Activated T-helper 17 cell treated with anti-CD3 and anti-CD28 coated beads, Interleukin-2, amount 50 U/mL, for 72 hours (primary cell): Measurements from ENCODE around the gene SMC1B. TPM values are rescaled to one million over a fixed set of nuclear protein-coding genes. Genes with fewer than 3 reads are reported as not detected.
"Not testable (repeated sequence)": the region's sequence is repeated elsewhere in the genome, so short reads cannot be mapped to it uniquely, and the experiment has no call there.

Experiments used
- ATAC-seq: fragments of 150-1000 bp; cut with Tn5 transposase; replicated peaks from 2 replicates; pipeline ENCODE4 v1.10.0; 2021; ENCODE audit warnings: mild to moderate bottlenecking, moderate library complexity
- H3K27ac Mint-ChIP-seq: one replicate; pipeline ENCODE4 v1.8.0; 2022; ENCODE audit warnings: mixed read lengths
- H3K27me3 Mint-ChIP-seq: one replicate; pipeline ENCODE4 v1.8.0; 2022; ENCODE audit warnings: mixed read lengths
- H3K36me3 Mint-ChIP-seq: one replicate; pipeline ENCODE4 v1.8.0; 2022; ENCODE audit warnings: low read depth, mild to moderate bottlenecking, mixed read lengths
- H3K4me1 Mint-ChIP-seq: one replicate; pipeline ENCODE4 v1.8.0; 2022; ENCODE audit warnings: mixed read lengths
- H3K4me3 Mint-ChIP-seq: one replicate; pipeline ENCODE4 v1.8.0; 2022; ENCODE audit warnings: mild to moderate bottlenecking, mixed read lengths
- H3K9me3 Mint-ChIP-seq: one replicate; pipeline ENCODE4 v1.8.0; 2022; ENCODE audit warnings: mixed read lengths
- total RNA-seq, 2 donors: library from RNA; stranded (reverse); gene quantifications; one replicate each; pipeline ENCODE4 v1.2.3, GENCODE V29; 2022

SMC1B gene
- total RNA-seq, 2 donors from 2014 or later = 0.43 to 1.7 TPM

DNA sequence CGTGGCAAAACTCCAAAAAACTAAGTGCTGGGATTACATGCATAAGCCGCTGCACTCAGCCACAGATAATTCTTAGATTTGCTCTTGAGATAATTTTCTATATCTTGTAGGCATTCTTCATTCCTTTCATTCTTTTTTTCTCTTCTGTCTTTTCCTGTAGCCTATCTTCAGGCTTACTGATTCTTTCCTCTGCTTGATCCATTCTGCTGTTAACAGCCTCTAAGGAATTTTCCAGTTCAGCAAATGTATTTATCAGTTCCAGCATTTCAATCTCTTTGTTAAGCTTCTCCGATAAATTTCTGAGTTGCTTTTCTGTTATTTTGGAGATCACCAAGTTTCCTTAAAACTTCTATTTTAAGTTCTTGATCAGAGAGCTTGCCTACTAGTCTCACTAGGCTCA lies 46.7 kb downstream of the SMC1B start:
- no peaks in the 10 kb centered on the region for H3K4me1 Mint-ChIP-seq
- H3K9me3 Mint-ChIP-seq = peaks cover 3% of the 10 kb centered on the region
- no peak for ATAC-seq
- no peak overlapping the region for H3K4me3 Mint-ChIP-seq
- no peaks in the 10 kb centered on the region for H3K36me3 Mint-ChIP-seq
- no peak overlapping the region for H3K27ac Mint-ChIP-seq
- H3K27me3 Mint-ChIP-seq = peaks cover 14% of the 10 kb centered on the region

DNA sequence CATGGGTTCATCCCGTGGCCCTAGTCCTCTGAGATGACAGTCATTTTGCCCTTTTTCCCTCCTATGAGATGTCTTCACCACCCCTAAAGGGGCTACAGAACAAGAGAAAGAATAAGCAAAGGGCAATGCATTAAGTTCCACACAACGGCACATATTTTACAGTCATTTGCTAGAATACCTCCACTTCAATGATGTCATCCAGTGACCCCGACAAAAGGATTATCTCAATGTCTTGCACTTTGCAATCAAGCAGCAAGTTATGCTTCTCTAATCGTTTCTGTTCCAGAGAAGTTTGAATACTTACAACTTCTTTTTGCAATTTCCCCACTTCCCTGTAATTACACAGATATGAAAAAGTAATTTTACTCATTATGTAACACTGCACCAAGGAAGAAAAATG lies 53.8 kb downstream of the SMC1B start:
- H3K27ac Mint-ChIP-seq = no peak overlapping the region
- H3K9me3 Mint-ChIP-seq = no peaks in the 10 kb centered on the region

DNA sequence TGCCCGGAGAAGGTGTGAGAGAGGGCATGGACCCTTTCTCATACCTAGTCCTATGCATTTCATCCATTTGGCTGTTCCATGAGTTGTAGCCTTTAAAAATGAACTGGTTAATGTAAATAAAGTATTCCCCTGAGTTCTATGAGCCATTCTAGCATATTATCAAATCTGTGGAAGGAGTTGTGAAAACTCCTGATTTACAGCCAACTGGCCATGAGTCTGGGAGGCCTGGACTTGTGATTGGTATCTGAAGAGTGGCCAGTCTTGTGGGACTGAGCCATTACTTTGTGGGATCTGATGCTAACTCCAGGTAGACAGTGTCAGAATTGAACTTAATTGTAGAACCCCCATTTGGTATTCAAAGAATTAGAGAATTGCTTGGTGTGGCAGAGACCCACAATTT lies 55.3 kb downstream of the SMC1B start:
- Mint-ChIP-seq H3K9me3 (no peaks in the 10 kb centered on the region), H3K27ac (no peak overlapping the region), H3K4me1 (no peaks in the 10 kb centered on the region), H3K27me3 (no peaks in the 10 kb centered on the region), H3K4me3 (no peak overlapping the region), H3K36me3 (no peaks in the 10 kb centered on the region)
- ATAC-seq = no peak

More for the DNA sequence above, 53.8 kb downstream of the SMC1B start:
- Mint-ChIP-seq H3K27me3 (no peaks in the 10 kb centered on the region), H3K4me1 (no peaks in the 10 kb centered on the region), H3K4me3 (no peak overlapping the region), H3K36me3 (no peaks in the 10 kb centered on the region)
- ATAC-seq = no peak

DNA sequence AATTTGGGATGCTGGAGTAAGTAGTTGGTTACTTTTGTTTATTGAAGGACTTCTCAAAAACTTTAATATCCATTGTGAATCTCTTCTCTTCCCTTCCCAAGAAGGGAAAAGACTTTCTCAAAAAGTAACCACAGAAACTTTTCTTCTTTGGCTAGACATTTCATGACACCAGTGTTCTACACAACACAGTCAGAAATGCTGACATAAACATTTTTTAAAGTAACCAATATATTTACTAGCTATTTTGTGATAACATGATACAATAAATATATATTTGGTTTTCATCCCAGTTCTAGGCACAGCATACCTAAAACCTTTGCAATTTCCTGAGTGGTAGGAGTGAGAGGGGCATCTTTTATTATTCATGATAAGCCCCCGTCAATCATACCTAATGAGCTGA lies 55.9 kb downstream of the SMC1B start:
- Mint-ChIP-seq H3K27ac (no peak overlapping the region), H3K4me1 (no peaks in the 10 kb centered on the region), H3K27me3 (no peaks in the 10 kb centered on the region), H3K9me3 (no peaks in the 10 kb centered on the region), H3K4me3 (no peak overlapping the region), H3K36me3 (no peaks in the 10 kb centered on the region)
- ATAC-seq = no peak

DNA sequence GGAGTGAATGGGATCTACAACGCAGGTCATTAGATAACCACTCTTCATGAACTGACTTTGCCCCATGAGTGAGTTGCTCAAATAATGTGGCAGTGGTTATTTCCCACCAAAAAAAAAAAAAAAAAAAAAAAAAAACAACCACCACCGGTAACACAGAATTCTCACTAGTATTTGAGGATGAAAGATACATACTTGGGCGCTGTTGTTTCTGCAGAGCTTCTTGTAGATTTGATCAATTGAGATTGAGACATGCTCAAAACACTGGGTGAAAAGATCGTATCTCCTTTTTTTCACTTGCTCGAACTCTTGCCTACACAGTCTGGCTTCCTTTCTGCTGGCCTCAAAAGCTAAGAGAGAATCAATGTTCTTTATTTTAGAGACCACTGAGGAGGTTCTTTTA lies 59.6 kb downstream of the SMC1B start:
- Mint-ChIP-seq H3K36me3 (no peaks in the 10 kb centered on the region), H3K4me1 (peaks cover 5% of the 10 kb centered on the region), H3K27ac (no peak overlapping the region), H3K9me3 (no peaks in the 10 kb centered on the region), H3K4me3 (no peak overlapping the region), H3K27me3 (no peaks in the 10 kb centered on the region)
- no peak for ATAC-seq

DNA sequence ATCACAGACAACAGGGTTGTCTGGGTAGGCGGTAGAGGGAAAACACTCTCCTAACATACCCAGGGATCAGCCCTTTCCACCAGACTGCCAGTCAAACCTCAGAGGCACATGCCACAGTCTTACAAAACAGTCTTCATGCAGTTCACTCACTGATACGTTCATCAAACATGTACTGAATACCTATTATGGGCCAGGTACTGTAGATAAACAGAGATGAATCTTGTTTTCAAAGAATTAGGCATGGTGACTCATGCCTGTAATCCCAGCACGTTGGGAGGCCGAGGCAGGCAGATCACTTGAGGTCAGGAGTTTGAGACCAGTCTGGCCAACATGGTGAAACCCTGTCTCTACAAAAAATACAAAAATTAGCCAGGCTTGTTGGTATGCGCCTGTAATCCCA lies 60.6 kb downstream of the SMC1B start:
- H3K9me3 Mint-ChIP-seq, ATAC-seq, H3K4me1 Mint-ChIP-seq, H3K27ac Mint-ChIP-seq, H3K27me3 Mint-ChIP-seq, H3K36me3 Mint-ChIP-seq, H3K4me3 Mint-ChIP-seq: not testable (repeated sequence)

DNA sequence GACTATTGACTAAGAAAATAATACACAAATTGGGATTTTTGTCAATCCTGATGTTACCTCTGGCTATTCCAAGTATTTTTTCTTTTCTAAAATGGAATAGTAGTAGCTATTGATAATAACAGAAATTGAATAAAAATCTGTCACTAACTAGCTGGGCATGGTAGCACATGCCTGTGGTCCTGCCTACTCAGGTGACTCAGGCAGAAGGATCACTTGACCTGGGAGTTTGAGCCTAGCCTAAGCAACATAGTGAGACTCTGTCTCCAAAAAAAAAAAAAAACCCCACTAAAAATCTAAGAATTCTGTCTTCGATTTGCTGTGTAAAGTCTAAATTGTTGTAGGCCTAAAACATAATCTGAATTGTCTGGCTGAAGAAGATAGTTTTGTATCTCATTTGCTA lies 61.4 kb downstream of the SMC1B start:
- Mint-ChIP-seq H3K9me3 (no peaks in the 10 kb centered on the region), H3K4me1 (peaks cover 5% of the 10 kb centered on the region), H3K27me3 (no peaks in the 10 kb centered on the region), H3K36me3 (no peaks in the 10 kb centered on the region), H3K4me3 (no peak overlapping the region), H3K27ac (no peak overlapping the region)
- no peak for ATAC-seq

DNA sequence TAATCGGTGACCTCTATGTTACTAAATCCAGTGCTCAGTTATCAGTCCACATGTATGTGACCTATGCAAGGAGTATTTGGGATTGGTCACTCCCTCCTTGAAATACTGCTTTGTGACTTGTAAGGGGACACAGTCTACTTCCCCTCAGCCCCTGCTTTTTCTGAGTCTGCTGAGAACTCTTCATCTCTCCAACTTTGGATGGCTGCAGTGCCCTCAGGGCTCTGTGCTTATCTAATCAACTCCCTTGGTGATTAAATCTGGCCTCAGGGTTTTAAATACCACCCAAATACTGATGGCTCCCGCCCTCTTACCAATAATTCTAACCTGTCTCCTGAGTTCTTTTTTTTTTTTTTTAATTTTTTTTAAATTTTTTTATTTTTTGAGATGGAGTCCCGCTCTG lies 63.5 kb downstream of the SMC1B start:
- Mint-ChIP-seq H3K36me3 (peaks cover 20% of the 10 kb centered on the region), H3K27me3 (no peaks in the 10 kb centered on the region), H3K4me1 (peaks cover 5% of the 10 kb centered on the region), H3K4me3 (no peak overlapping the region), H3K27ac (no peak overlapping the region), H3K9me3 (no peaks in the 10 kb centered on the region)
- no peak for ATAC-seq

DNA sequence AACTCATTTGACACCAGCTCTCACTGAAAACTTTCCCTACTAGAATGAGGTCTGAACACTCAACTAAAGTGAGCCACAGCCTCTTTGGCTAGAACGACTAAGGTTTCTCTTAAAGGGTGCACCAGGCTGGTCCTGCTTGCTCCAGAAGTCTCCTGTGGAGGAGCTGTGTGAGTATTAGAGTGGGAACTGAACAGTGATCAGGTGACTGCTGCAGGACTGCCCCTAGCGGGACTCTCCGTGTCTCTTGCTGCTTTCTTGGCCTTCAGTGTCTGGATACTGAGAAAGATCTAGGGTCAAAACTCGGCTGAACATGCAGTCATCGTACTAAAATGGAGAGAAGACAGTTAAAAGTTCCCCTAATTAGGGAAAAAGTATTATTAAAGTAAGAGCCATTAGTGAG lies 69.1 kb downstream of the SMC1B start:
- Mint-ChIP-seq H3K4me1 (no peaks in the 10 kb centered on the region), H3K36me3 (peaks cover 75% of the 10 kb centered on the region), H3K4me3 (no peak overlapping the region), H3K27ac (no peak overlapping the region), H3K27me3 (no peaks in the 10 kb centered on the region), H3K9me3 (no peaks in the 10 kb centered on the region)
- ATAC-seq = no peak

DNA sequence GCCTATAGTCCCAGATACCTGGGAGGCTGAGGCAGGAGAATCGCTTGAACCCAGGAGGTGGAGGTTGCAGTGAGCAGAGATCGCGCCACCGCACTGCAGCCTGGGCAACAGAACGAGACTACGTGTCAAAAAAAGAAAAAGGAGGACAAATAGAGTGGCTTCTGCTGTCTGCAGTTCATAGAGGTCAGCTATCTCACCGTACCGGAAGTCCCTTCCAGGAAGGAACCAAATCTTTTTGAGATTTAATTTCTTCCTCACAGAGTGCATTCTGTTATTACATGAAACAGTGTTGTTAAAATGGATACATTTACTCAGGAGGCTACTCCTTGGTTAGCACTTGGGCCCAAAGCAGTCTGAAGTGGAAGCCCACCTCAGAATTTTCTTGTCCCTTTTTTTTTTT lies 70.3 kb downstream of the SMC1B start:
- Mint-ChIP-seq H3K36me3 (peaks cover 87% of the 10 kb centered on the region), H3K4me3 (no peak overlapping the region), H3K27ac (no peak overlapping the region), H3K27me3 (no peaks in the 10 kb centered on the region), H3K4me1 (no peaks in the 10 kb centered on the region), H3K9me3 (no peaks in the 10 kb centered on the region)
- ATAC-seq = no peak

DNA sequence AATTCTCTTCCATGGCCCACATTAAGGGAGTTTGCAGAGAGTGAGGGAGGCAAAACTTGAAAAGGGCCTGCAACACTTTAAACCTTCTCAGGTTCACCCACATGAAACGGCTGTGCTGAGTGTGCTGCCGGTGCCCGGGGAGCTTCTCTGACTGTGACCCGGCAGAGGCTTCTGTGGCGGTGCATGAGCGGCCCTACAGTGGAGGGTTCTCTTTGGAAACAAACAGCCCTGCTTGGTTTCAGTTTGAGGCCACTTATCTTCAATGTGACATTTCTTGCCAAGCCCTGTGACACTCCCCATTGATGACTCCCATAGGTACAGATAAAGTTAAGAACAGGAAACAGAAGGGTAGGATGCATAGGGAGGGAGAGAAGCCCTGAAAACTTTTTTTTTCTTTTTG lies 71.9 kb downstream of the SMC1B start:
- no peaks in the 10 kb centered on the region for H3K4me1 Mint-ChIP-seq
- ATAC-seq = peak; percentile 86
- no peak overlapping the region for H3K4me3 Mint-ChIP-seq
- H3K9me3 Mint-ChIP-seq = no peaks in the 10 kb centered on the region
- H3K36me3 Mint-ChIP-seq = peaks cover 100% of the 10 kb centered on the region
- H3K27ac Mint-ChIP-seq = no peak overlapping the region
- no peaks in the 10 kb centered on the region for H3K27me3 Mint-ChIP-seq

DNA sequence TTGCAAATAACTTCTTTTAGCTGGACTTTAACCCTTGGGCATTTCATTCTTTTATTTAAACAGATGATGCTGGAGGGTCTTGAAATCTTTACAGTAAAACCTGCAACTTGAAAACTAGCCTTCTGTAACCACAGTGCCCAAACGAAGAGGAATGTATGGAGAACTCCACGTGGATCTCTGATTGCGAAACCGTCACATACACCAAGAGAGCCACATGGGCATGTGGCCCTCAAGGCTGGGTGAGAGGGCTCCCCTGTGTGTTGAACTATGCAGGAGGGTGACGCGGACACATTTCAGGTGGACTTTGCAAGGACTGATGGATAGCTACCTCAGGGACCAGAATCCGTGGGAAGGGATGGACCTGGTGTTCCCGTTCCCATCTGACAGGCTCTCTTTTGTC lies 73.1 kb downstream of the SMC1B start:
- ATAC-seq = no peak
- Mint-ChIP-seq H3K9me3 (no peaks in the 10 kb centered on the region), H3K4me1 (no peaks in the 10 kb centered on the region), H3K27me3 (no peaks in the 10 kb centered on the region), H3K4me3 (no peak overlapping the region), H3K27ac (no peak overlapping the region), H3K36me3 (peaks cover 100% of the 10 kb centered on the region)

DNA sequence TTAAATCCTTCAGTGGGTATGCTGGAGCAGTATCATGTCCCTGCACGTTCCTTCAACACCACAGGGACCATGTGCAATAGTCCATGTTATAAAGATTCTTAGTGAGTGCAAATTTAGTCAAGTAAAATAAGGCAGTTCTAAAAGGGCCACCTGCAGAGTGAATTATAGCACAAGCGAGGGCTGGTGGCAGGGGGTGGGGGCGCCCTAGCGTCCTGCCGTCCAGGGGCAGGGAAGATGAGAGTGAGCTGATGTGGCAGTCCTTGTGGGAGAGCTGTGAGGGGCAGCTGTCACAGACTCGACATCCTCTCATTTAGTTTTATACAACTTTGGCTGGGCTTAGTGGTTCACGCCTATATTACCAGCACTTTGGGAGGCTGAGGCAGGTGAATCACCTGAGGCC lies 74.6 kb downstream of the SMC1B start:
- peaks cover 100% of the 10 kb centered on the region for H3K36me3 Mint-ChIP-seq
- ATAC-seq = no peak
- no peaks in the 10 kb centered on the region for H3K9me3 Mint-ChIP-seq
- H3K4me1 Mint-ChIP-seq = no peaks in the 10 kb centered on the region
- no peak overlapping the region for H3K27ac Mint-ChIP-seq
- no peaks in the 10 kb centered on the region for H3K27me3 Mint-ChIP-seq
- H3K4me3 Mint-ChIP-seq = no peak overlapping the region

DNA sequence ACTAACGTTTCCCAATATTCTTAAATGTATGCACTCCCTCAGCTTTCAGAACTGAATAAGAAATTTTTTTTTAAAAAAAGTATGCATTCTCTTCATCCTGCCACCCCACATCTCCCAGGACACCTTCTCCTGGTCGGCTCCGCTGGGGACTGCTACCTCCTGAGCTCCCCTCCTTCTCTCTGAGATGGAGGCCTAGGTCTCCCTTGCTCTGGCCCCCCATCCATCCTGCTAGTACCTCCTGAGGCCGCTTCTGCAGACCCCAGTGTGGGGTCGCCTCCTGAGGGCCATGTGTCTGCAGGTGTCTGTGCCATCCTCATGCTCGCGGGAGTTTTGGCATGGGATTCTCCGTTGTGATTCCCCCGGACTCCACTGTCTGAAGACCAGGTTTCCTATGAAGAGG lies 75.9 kb downstream of the SMC1B start:
- H3K36me3 Mint-ChIP-seq = peaks cover 100% of the 10 kb centered on the region
- no peaks in the 10 kb centered on the region for H3K27me3 Mint-ChIP-seq
- no peak for ATAC-seq
- H3K27ac Mint-ChIP-seq = no peak overlapping the region
- no peak overlapping the region for H3K4me3 Mint-ChIP-seq
- H3K4me1 Mint-ChIP-seq = no peaks in the 10 kb centered on the region
- H3K9me3 Mint-ChIP-seq = no peaks in the 10 kb centered on the region

DNA sequence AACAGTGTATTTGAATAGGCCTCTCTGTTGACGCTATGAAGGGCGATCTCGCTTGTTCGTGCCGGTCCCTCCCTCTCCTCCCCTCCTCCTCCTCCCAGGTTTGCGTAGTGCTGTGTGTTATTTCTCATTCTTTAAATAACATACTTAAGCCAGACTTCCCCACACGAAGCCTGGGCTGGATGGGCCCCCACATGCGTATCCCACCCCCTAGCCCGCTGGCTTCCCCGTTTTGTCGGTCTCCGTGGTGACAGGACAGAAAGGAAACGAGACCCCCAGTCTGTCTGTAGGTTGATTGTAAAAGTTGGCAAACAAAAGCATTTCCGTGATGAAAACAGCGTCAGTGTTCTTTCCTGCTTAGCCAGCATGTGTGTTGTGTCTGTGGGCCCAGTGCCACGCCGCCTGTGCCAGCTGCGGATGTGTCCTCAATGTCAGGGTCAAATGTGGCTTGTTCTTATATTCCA lies 76.4 kb downstream of the SMC1B start:
- Mint-ChIP-seq H3K4me3 (no peak overlapping the region), H3K27me3 (no peaks in the 10 kb centered on the region), H3K27ac (no peak overlapping the region), H3K9me3 (no peaks in the 10 kb centered on the region), H3K36me3 (peaks cover 100% of the 10 kb centered on the region), H3K4me1 (no peaks in the 10 kb centered on the region)
- no peak for ATAC-seq

DNA sequence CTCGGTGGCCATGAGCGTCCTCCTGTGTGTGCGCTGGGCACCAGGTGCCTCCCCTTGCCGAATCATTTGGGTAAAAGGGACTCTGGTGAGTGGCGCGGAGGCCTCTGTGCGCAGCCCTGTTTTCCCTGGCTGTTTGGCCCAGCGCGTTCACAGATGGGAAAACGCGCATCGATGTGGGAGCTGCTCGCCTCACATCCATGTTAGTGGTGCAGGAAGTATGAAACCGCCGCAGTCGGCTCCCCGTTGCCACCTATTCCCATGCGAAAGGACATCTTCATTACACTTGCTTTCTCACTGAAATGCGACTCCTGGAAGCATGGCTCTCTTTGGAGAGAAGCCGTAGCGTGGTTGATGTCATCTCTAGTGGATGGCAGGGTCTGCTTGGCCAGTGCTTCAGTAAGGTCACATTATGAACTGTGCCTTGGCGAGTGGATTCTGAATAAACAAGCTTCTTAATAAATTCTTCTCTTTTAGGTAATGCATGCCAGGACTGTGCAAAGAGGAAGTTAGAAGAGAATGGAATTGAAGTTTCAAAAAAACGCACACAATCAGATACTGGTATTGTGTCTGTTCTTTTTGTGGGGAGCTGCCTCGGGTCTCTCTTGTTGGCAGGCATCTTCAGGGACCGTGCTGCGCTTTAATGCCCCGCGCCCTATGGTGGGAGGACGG lies 77.4 kb downstream of the SMC1B start:
- no peaks in the 10 kb centered on the region for H3K27me3 Mint-ChIP-seq
- ATAC-seq = no peak
- H3K27ac Mint-ChIP-seq = no peak overlapping the region
- no peak overlapping the region for H3K4me3 Mint-ChIP-seq
- H3K36me3 Mint-ChIP-seq = peaks cover 100% of the 10 kb centered on the region
- H3K9me3 Mint-ChIP-seq = no peaks in the 10 kb centered on the region
- no peaks in the 10 kb centered on the region for H3K4me1 Mint-ChIP-seq
